Measurements from ENCODE around the gene CUEDC1. TPM values are rescaled to one million over a fixed set of nuclear protein-coding genes. Genes with fewer than 3 reads are reported as not detected.

CUEDC1 gene
- total and polyA plus RNA-seq, 9 of the 15 experiments (the other 6 are each of a cell fraction or from before 2014, with no cell fraction given), result 0.20 to 4.1 (median 1.6) TPM; not detected in 1

GRCh38 chr17:57833179-57833939 lies 121.9 kb downstream of the CUEDC1 start (continued):
- peak; percentile 44; the same call in 1 of the 2 replicates for TF ChIP-seq REST (IDR thresholded peaks at IDR 0.05; ENCODE audit: borderline replicate concordance)
- no peak for TF ChIP-seq REST (CRISPR knock-in tag; IDR thresholded peaks at IDR 0.05; ENCODE audit: low read depth)
- TF ChIP-seq POLR2B (IDR thresholded peaks at IDR 0.05; ENCODE audit: low read depth, partially characterized antibody), result no peak
- no peak for TF ChIP-seq ZNF398 (CRISPR knock-in tag; IDR thresholded peaks at IDR 0.05)
- TF ChIP-seq CC2D1A (IDR thresholded peaks at IDR 0.05), result peak; percentile 35; the same call in 1 of the 2 replicates
- TF ChIP-seq NRF1 (conservative IDR thresholded peaks at IDR 0.05 in 1 of 2, IDR thresholded peaks at IDR 0.05 in 1 of 2), result no peak
- TF ChIP-seq ZNF174 (CRISPR knock-in tag; IDR thresholded peaks at IDR 0.05), result no peak
- TF ChIP-seq ZNF644 (tag; IDR thresholded peaks at IDR 0.05; ENCODE audit: low read depth), result no peak
- TF ChIP-seq ZNF41 (CRISPR knock-in tag; conservative IDR thresholded peaks at IDR 0.05), result no peak
- TF ChIP-seq PYGO2 (tag; IDR thresholded peaks at IDR 0.05), result no peak
- TF ChIP-seq ZBTB33 (CRISPR knock-in tag; IDR thresholded peaks at IDR 0.05), result no peak
- TF ChIP-seq SMARCC2 (IDR thresholded peaks at IDR 0.05; ENCODE audit: low read depth), result no peak
- no peak for TF ChIP-seq DACH1 (IDR thresholded peaks at IDR 0.05; ENCODE audit: partially characterized antibody)
- no peak for TF ChIP-seq NCOA4 (IDR thresholded peaks at IDR 0.05; ENCODE audit: partially characterized antibody)
- no peak for TF ChIP-seq EP300 (IDR thresholded peaks at IDR 0.05; ENCODE audit: low read length)
